PC-9 (cell line): ENCODE data around the gene COL25A1. TPM values are rescaled to one million over a fixed set of nuclear protein-coding genes. Genes with fewer than 3 reads are reported as not detected.

Experiments used
- BruUV-seq: library from RNA; stranded (reverse); fragments of 400-500 nt; replicated peaks from 2 replicates; lab custom pipeline; 2021; lab: Mats Ljungman, UMichigan
- CTCF ChIA-PET: fragments of 300-600 bp; sonication (Branson Sonifier 250); formaldehyde crosslinking; loops from one replicate; lab custom pipeline; 2022; ENCODE audit warnings: antibody characterized with exemption; lab: Charles Lee
- POLR2A ChIA-PET: fragments of 300-600 bp; sonication (Branson Sonifier 250); formaldehyde crosslinking; loops from one replicate; lab custom pipeline; 2022; ENCODE audit warnings: antibody characterized with exemption; ENCODE audit not compliant: unreplicated experiment; lab: Charles Lee
- DNase-seq, 2 experiments: peaks; one replicate each; pipeline versions ENCODE4 v3.0.0 to v3.0.0-alpha.2; 2015 to 2022; ENCODE audit warnings: mixed read lengths in 1 of 2
- H2AFZ ChIP-seq: fragments of 200-600 bp; sonication (generic); 2 replicates; pipeline ENCODE4 v1.8.1; 2017; ENCODE audit warnings: antibody characterized with exemption
- H3F3A ChIP-seq: fragments of 200-600 bp; sonication (generic); 2 replicates; pipeline ENCODE4 v1.8.1; 2017; ENCODE audit warnings: antibody characterized with exemption, mild to moderate bottlenecking, low read depth; ENCODE audit not compliant: insufficient read depth
- H3K27ac ChIP-seq: fragments of 200-600 bp; sonication (generic); 2 replicates; pipeline ENCODE4 v1.6.1; 2016; ENCODE audit warnings: mixed run types
- H3K27me3 ChIP-seq: fragments of 200-600 bp; sonication (generic); 2 replicates; pipeline ENCODE4 v1.6.1; 2016; ENCODE audit warnings: low read depth, mixed run types; ENCODE audit not compliant: insufficient read depth
- H3K36me3 ChIP-seq: fragments of 200-600 bp; sonication (generic); 2 replicates; pipeline ENCODE4 v1.6.1; 2016; ENCODE audit warnings: low read depth, mixed run types
- H3K4me1 ChIP-seq: fragments of 200-600 bp; sonication (generic); replicated peaks from 2 replicates; pipeline ENCODE4 v1.6.1; 2016; ENCODE audit warnings: mixed run types; ENCODE audit not compliant: insufficient read depth
- H3K4me2 ChIP-seq: fragments of 200-600 bp; sonication (generic); 2 replicates; pipeline ENCODE4 v1.6.1; 2017; ENCODE audit warnings: mixed run types
- H3K4me3 ChIP-seq: fragments of 200-600 bp; sonication (generic); 2 replicates; pipeline ENCODE4 v1.6.1; 2016; ENCODE audit warnings: mixed run types
- H3K79me2 ChIP-seq: fragments of 200-600 bp; sonication (generic); 2 replicates; pipeline ENCODE4 v1.6.1; 2017; ENCODE audit warnings: low read depth, mixed run types
- H3K9me2 ChIP-seq: fragments of 200-600 bp; sonication (generic); 2 replicates; pipeline ENCODE4 v1.8.1; 2017; ENCODE audit warnings: mild to moderate bottlenecking; ENCODE audit not compliant: insufficient read depth
- H3K9me3 ChIP-seq: fragments of 200-600 bp; sonication (generic); 2 replicates; pipeline ENCODE4 v1.8.1; 2016; ENCODE audit warnings: low read depth; ENCODE audit not compliant: insufficient read depth
- H4K20me1 ChIP-seq: fragments of 200-600 bp; sonication (generic); 2 replicates; pipeline ENCODE4 v1.8.1; 2017; ENCODE audit not compliant: insufficient read depth
- EZH2 ChIP-seq: fragments of 200-600 bp; sonication (generic); IDR thresholded peaks from 2 replicates; pipeline ENCODE4 v1.8.0; 2017; ENCODE audit warnings: antibody characterized with exemption, low read depth
- intact Hi-C: fragments of 100-400 bp; cut with micrococcal nuclease; formaldehyde crosslinking; loops from one replicate; pipeline ENCODE4 v1.10.0; 2022; ENCODE audit not compliant: unreplicated experiment
- total RNA-seq: library from RNA; stranded (reverse); gene quantifications from 2 replicates; pipeline ENCODE4 v1.2.3, GENCODE V29; 2021
- TF ChIP-seq, protein P1 (sequence below): fragments of 200-600 bp; sonication (generic); conservative IDR thresholded peaks from 2 replicates; pipeline ENCODE4 v1.6.1; 2017; ENCODE audit warnings: mixed run types, antibody characterized with exemption, mild to moderate bottlenecking, moderate library complexity

COL25A1 gene
- total RNA-seq, 1 experiment from 2014 or later = not detected

DNA sequence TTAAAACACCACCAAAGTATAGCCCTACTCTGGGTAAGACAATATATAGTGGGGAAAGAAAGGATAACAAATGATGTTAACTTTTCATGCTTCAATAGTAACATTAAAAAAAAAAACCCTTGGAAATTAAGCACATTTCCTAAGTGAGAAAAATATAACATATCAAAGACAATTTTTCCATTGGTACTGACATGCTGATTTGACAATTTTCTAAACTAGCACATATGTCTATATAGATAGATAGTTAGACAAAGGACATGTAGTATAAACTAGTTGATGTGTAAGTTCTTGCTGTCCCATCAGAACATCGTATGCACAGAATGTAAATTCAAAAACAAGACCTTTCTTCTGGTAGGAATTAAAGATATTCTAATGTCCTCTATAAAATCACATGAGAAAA, 492.4 kb downstream of the COL25A1 start:
- BruUV-seq = no TSS peak
- ChIA-PET POLR2A (no interaction called here), CTCF (no interaction called here)
- intact Hi-C loops = no loop called here
- Histone ChIP-seq H3K4me1 (no peaks in the 10 kb centered on the region), H2AFZ (no peak overlapping the region), H3K4me3 (no peak overlapping the region), H3K9me3 (no peaks in the 10 kb centered on the region), H3K27ac (no peak overlapping the region), H3K27me3 (no peaks in the 10 kb centered on the region), H3K36me3 (no peaks in the 10 kb centered on the region), H4K20me1 (no peaks in the 10 kb centered on the region), H3F3A (no peaks in the 10 kb centered on the region), H3K4me2 (no peak overlapping the region), H3K9me2 (no peaks in the 10 kb centered on the region), H3K79me2 (no peaks in the 10 kb centered on the region)
- TF ChIP-seq, protein P1, sequence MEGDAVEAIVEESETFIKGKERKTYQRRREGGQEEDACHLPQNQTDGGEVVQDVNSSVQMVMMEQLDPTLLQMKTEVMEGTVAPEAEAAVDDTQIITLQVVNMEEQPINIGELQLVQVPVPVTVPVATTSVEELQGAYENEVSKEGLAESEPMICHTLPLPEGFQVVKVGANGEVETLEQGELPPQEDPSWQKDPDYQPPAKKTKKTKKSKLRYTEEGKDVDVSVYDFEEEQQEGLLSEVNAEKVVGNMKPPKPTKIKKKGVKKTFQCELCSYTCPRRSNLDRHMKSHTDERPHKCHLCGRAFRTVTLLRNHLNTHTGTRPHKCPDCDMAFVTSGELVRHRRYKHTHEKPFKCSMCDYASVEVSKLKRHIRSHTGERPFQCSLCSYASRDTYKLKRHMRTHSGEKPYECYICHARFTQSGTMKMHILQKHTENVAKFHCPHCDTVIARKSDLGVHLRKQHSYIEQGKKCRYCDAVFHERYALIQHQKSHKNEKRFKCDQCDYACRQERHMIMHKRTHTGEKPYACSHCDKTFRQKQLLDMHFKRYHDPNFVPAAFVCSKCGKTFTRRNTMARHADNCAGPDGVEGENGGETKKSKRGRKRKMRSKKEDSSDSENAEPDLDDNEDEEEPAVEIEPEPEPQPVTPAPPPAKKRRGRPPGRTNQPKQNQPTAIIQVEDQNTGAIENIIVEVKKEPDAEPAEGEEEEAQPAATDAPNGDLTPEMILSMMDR = no peak
- TF ChIP-seq EZH2 = no peak
- no peak for DNase-seq

GRCh38 chr4:108804648-108805273, 497.7 kb downstream of the COL25A1 start:
- DNase-seq = no peak
- Histone ChIP-seq H3K27ac (no peak overlapping the region), H3K9me3 (no peaks in the 10 kb centered on the region), H4K20me1 (no peaks in the 10 kb centered on the region), H3K79me2 (no peaks in the 10 kb centered on the region), H3K36me3 (no peaks in the 10 kb centered on the region), H3K4me2 (no peak overlapping the region), H3F3A (no peaks in the 10 kb centered on the region), H2AFZ (no peak overlapping the region), H3K4me1 (no peaks in the 10 kb centered on the region), H3K4me3 (no peak overlapping the region), H3K9me2 (no peaks in the 10 kb centered on the region), H3K27me3 (no peaks in the 10 kb centered on the region)
- intact Hi-C loops = no loop called here
- no TSS peak for BruUV-seq
- TF ChIP-seq, protein P1 = no peak
- TF ChIP-seq EZH2 = no peak
- CTCF ChIA-PET = no interaction called here
- POLR2A ChIA-PET = no interaction called here

- H3F3A ChIP-seq = no peaks in the 10 kb centered on the region
- H3K9me3 ChIP-seq = no peaks in the 10 kb centered on the region
- H3K27ac ChIP-seq = no peak overlapping the region
- ChIA-PET POLR2A (no interaction called here), CTCF (no interaction called here)
- intact Hi-C loops = no loop called here
- H3K4me2 ChIP-seq = no peak overlapping the region
- H4K20me1 ChIP-seq = no peaks in the 10 kb centered on the region
- no peak overlapping the region for H3K4me3 ChIP-seq
- H3K9me2 ChIP-seq = no peaks in the 10 kb centered on the region
- no peaks in the 10 kb centered on the region for H3K79me2 ChIP-seq
- no peaks in the 10 kb centered on the region for H3K27me3 ChIP-seq
- BruUV-seq = no TSS peak
- TF ChIP-seq, protein P1 = no peak
- no peak for TF ChIP-seq EZH2
- no peaks in the 10 kb centered on the region for H3K36me3 ChIP-seq
- H2AFZ ChIP-seq = no peak overlapping the region
- DNase-seq = no peak
- no peaks in the 10 kb centered on the region for H3K4me1 ChIP-seq
These were observed 503.2 kb downstream of the COL25A1 start for GRCh38 chr4:108799306-108799705.
